GM23248 (cell line): ENCODE measurements around the gene CHCHD3. TPM values are rescaled to one million over a fixed set of nuclear protein-coding genes. Genes with fewer than 3 reads are reported as not detected.

Experiments
- DNase-seq: peaks from one replicate; pipeline ENCODE4 v3.0.0-alpha.2; 2015
- H2AFZ ChIP-seq: fragments of 200-600 bp; sonication (generic); 2 replicates; pipeline ENCODE4 v1.6.1; 2016; ENCODE audit warnings: antibody characterized with exemption
- H3F3A ChIP-seq: fragments of 200-600 bp; sonication (generic); 2 replicates; pipeline ENCODE4 v1.6.1; 2016; ENCODE audit warnings: mild to moderate bottlenecking, antibody characterized with exemption, mixed run types; ENCODE audit not compliant: insufficient read depth
- H3K27ac ChIP-seq: fragments of 200-600 bp; sonication (generic); 2 replicates; pipeline ENCODE4 v1.5.1; 2016; ENCODE audit warnings: mild to moderate bottlenecking
- H3K27me3 ChIP-seq: fragments of 200-600 bp; sonication (generic); replicated peaks from 2 replicates; pipeline ENCODE4 v1.6.1; 2016; ENCODE audit warnings: mild to moderate bottlenecking; ENCODE audit not compliant: insufficient read depth
- H3K36me3 ChIP-seq: fragments of 200-600 bp; sonication (generic); 2 replicates; pipeline ENCODE4 v1.6.1; 2016; ENCODE audit warnings: low read depth, mild to moderate bottlenecking
- H3K4me1 ChIP-seq: fragments of 200-600 bp; sonication (generic); 2 replicates; pipeline ENCODE4 v1.6.1; 2016; ENCODE audit warnings: mild to moderate bottlenecking; ENCODE audit not compliant: insufficient read depth
- H3K4me2 ChIP-seq: fragments of 200-600 bp; sonication (generic); one replicate; pipeline ENCODE4 v1.6.1; 2016; ENCODE audit warnings: mild to moderate bottlenecking; ENCODE audit not compliant: unreplicated experiment
- H3K4me3 ChIP-seq: fragments of 200-600 bp; sonication (generic); 2 replicates; pipeline ENCODE4 v1.5.1; 2016; ENCODE audit warnings: mild to moderate bottlenecking
- H3K79me2 ChIP-seq: fragments of 200-600 bp; sonication (generic); 2 replicates; pipeline ENCODE4 v1.6.1; 2016; ENCODE audit warnings: mild to moderate bottlenecking; ENCODE audit not compliant: insufficient read depth
- H3K9ac ChIP-seq: fragments of 200-600 bp; sonication (generic); 2 replicates; pipeline ENCODE4 v1.6.1; 2016; ENCODE audit warnings: mild to moderate bottlenecking
- H3K9me2 ChIP-seq: fragments of 200-600 bp; sonication (generic); 2 replicates; pipeline ENCODE4 v1.6.1; 2016; ENCODE audit warnings: mixed run types, mild to moderate bottlenecking, moderate library complexity; ENCODE audit not compliant: insufficient read depth
- H3K9me3 ChIP-seq: fragments of 200-600 bp; sonication (generic); one replicate; pipeline ENCODE4 v1.6.1; 2017; ENCODE audit warnings: low read depth
- H4K20me1 ChIP-seq: fragments of 200-600 bp; sonication (generic); 2 replicates; pipeline ENCODE4 v1.6.0; 2016; ENCODE audit not compliant: insufficient read depth
- EZH2 ChIP-seq: fragments of 200-600 bp; sonication (generic); IDR thresholded peaks from 2 replicates; pipeline ENCODE4 v1.6.1; 2018; ENCODE audit warnings: antibody characterized with exemption, mild to moderate bottlenecking; ENCODE audit not compliant: insufficient read depth, poor library complexity, severe bottlenecking
- EZH2phosphoT487 ChIP-seq: fragments of 200-600 bp; sonication (generic); IDR thresholded peaks from 2 replicates; pipeline ENCODE4 v1.6.1; 2018; ENCODE audit warnings: antibody characterized with exemption, moderate library complexity, mild to moderate bottlenecking, low read depth; ENCODE audit not compliant: insufficient read depth
- WGBS, 2 experiments: methylation state at CpG; one replicate each; pipeline ENCODE4 v1.1.6; 2015 to 2017; ENCODE audit warnings: low lambda C conversion rate in 2 of 2, low coverage in 1 of 2; ENCODE audit errors: missing lambda C conversion rate in 2 of 2; 5-methylcytosine and 5-hydroxymethylcytosine counted together
- in situ Hi-C: fragments of 300-500 bp; cut with MboI; formaldehyde crosslinking; loops from 2 replicates; pipeline ENCODE4 v1.15.0; 2020
- polyA plus RNA-seq: library from polyadenylated mRNA; unstranded; fragments of >200 nt; fragmentation: Nextera tagmentation; extraction: Ambion mirVana; gene quantifications from 2 replicates; pipeline ENCODE4 v1.2.1, GENCODE V29; 2016
- total RNA-seq: library from RNA; depleted of rRNA; stranded (reverse); fragments of >200 nt; shearing (Covaris generic); gene quantifications from 2 replicates; pipeline ENCODE4 v1.2.3, GENCODE V29; 2014

Gene CHCHD3
- total and polyA plus RNA-seq, 2 experiments from 2014 or later, result 43.7 to 66.1 TPM

DNA sequence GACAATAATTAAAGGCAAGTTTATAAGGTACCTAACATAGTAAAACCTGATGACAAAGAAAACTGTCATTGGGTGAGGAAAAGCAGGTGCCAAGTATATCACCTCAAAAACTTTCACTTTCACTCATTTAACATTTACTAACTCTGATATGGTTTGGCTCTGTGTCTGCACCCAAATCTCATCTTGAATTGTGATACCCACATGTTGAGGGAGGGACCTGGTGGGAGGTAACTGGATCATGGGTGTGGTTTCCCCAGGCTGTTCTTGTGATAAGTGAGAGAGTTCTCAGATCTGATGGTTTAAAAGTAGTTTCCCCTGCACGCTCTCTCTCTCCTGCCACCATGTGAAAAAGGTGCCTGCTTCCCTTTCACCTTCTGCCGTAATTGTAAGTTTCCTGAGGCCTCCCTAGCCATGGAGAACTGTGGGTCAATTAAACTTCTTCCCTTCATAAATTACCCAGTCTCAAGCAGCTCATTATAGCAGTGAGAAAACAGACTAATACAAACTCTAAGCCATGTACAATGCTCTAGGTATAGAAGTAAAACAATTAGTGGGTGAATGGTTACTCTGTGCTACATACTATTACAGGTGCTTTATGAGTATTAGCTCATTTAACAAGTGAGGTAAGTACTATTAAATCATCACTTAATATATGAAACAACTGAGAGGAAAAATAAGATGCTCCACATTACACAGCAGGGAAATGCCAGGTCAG, 199.0 kb downstream of the CHCHD3 start:
- Histone ChIP-seq H2AFZ (no peak overlapping the region), H3K36me3 (no peaks in the 10 kb centered on the region), H3K9ac (no peak overlapping the region), H3K9me3 (no peaks in the 10 kb centered on the region), H3K4me3 (no peak overlapping the region), H3K4me1 (no peaks in the 10 kb centered on the region), H4K20me1 (no peaks in the 10 kb centered on the region), H3K27ac (no peak overlapping the region), H3K4me2 (no peak overlapping the region), H3K9me2 (no peaks in the 10 kb centered on the region), H3K79me2 (peaks cover 7% of the 10 kb centered on the region; the same call in 1 of the 2 replicates), H3F3A (no peaks in the 10 kb centered on the region), H3K27me3 (no peaks in the 10 kb centered on the region)
- 73 to 91% methylated on average over 2 of the region's 2 CpGs for WGBS, 2 experiments
- no peak for TF ChIP-seq EZH2phosphoT487
- no peak for TF ChIP-seq EZH2
- in situ Hi-C loops, result no loop called here
- DNase-seq, result no peak

GRCh38 chr7:132881317-132881716, 200.6 kb downstream of the CHCHD3 start:
- in situ Hi-C loops, result no loop called here
- 84 to 89% methylated on average over 3 of the region's 3 CpGs for WGBS, 2 experiments
- no peak overlapping the region for H2AFZ ChIP-seq
- TF ChIP-seq EZH2 (no peak), EZH2phosphoT487 (no peak)
- H3K27ac ChIP-seq, result no peak overlapping the region
- H3K4me2 ChIP-seq, result no peak overlapping the region
- H3K4me3 ChIP-seq, result no peak overlapping the region
- no peaks in the 10 kb centered on the region for H3K9me2 ChIP-seq
- no peak overlapping the region for H3K9ac ChIP-seq
- H3K27me3 ChIP-seq, result no peaks in the 10 kb centered on the region
- no peaks in the 10 kb centered on the region for H3K4me1 ChIP-seq
- no peak for DNase-seq
- H3K79me2 ChIP-seq, result peaks cover 7% of the 10 kb centered on the region; the same call in 1 of the 2 replicates
- H3K9me3 ChIP-seq, result no peaks in the 10 kb centered on the region
- H4K20me1 ChIP-seq, result no peaks in the 10 kb centered on the region; the same call in 1 of the 2 replicates
- no peaks in the 10 kb centered on the region; the same call in 1 of the 2 replicates for H3F3A ChIP-seq
- no peaks in the 10 kb centered on the region for H3K36me3 ChIP-seq

- DNase-seq, result no peak
- in situ Hi-C loops, result no loop called here
- Histone ChIP-seq H3K9ac (no peak overlapping the region), H3K27me3 (no peaks in the 10 kb centered on the region), H3K27ac (no peak overlapping the region), H4K20me1 (no peaks in the 10 kb centered on the region; the same call in 1 of the 2 replicates), H3K9me3 (no peaks in the 10 kb centered on the region), H3K36me3 (no peaks in the 10 kb centered on the region), H3K4me3 (no peak overlapping the region), H3K4me1 (no peaks in the 10 kb centered on the region), H2AFZ (no peak overlapping the region), H3K9me2 (no peaks in the 10 kb centered on the region), H3F3A (no peaks in the 10 kb centered on the region; the same call in 1 of the 2 replicates), H3K79me2 (peaks cover 7% of the 10 kb centered on the region; the same call in 1 of the 2 replicates), H3K4me2 (no peak overlapping the region)
- WGBS, 2 experiments, result 98% methylated on average over 7 of the region's 7 CpGs
- TF ChIP-seq EZH2phosphoT487 (no peak), EZH2 (no peak)
Measured at GRCh38 chr7:132879579-132879978, 202.3 kb downstream of the CHCHD3 start.

DNA sequence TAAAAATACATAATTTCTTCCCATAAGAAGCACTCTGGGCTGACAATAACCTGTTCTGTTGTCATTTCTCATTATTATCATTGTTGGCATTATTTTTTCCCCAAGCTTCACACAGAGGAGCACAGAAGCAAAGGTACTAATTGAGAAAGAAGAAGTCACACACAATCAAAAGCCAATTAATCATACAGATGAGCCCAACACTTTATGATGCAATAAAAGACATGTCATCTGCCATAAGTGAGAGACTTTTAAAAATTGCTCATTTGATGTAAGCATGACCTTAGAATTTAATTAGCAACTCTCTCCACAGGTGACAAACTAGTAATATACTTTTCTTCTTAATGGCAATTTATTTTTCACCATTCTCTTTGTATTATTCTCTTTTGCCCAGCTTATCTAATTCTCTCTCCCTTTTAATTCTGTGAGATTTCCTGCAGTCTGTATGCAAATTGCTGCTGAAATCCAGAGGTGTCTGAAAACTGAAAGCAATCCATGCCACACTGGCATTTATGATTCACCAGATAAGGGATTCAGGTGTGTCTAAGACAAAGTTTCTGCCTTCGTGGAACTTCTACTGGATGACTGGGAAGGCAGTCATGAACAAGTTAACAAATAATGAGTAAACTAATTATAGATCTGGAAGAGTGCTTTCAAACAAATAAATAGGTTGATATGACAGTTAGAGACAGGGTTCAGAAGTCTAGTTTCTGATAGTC, 203.5 kb downstream of the CHCHD3 start:
- H3F3A ChIP-seq, result no peaks in the 10 kb centered on the region; the same call in 1 of the 2 replicates
- in situ Hi-C loops, result no loop called here
- 93 to 100% methylated on average over 1 of the region's 1 CpG for WGBS, 2 experiments

More for the DNA sequence above, 203.5 kb downstream of the CHCHD3 start:
- Histone ChIP-seq H3K79me2 (peaks cover 7% of the 10 kb centered on the region; the same call in 1 of the 2 replicates), H3K9me2 (no peaks in the 10 kb centered on the region), H3K9me3 (no peaks in the 10 kb centered on the region), H4K20me1 (no peaks in the 10 kb centered on the region; the same call in 1 of the 2 replicates), H3K27ac (no peak overlapping the region), H3K27me3 (no peaks in the 10 kb centered on the region), H3K36me3 (no peaks in the 10 kb centered on the region), H3K4me3 (no peak overlapping the region), H3K4me1 (no peaks in the 10 kb centered on the region), H2AFZ (no peak overlapping the region), H3K9ac (no peak overlapping the region), H3K4me2 (no peak overlapping the region)
- TF ChIP-seq EZH2phosphoT487 (no peak), EZH2 (no peak)
- DNase-seq, result no peak
